GF-D8 (cell line): ENCODE data around the gene NPIPB6.
"Not testable (repeated sequence)": the region's sequence is repeated elsewhere in the genome, so short reads cannot be mapped to it uniquely, and the experiment has no call there.

Experiments
- DNase-seq: peaks from one replicate; lab custom pipeline; 2025; lab: John Stamatoyannopoulos, UW

Gene NPIPB6

GRCh38 chr16:28363408-28363807, at the start of gene NPIPB6:
TSS of gene NPIPB6 (minus strand) at chr16:28363508. CDS start at chr16:28362822, 686 bp downstream.
- DNase-seq: not testable (repeated sequence)

GRCh38 chr16:28403220-28404072, 40.1 kb upstream of the NPIPB6 start, which contains the start of gene EIF3CL:
TSS of gene EIF3CL (minus strand) at chr16:28403841. CDS start at chr16:28403618, 223 bp downstream.
- DNase-seq: not testable (repeated sequence)

- not testable (repeated sequence) for DNase-seq
Observed at GRCh38 chr16:28392054-28392453, 28.7 kb upstream of the NPIPB6 start.

- DNase-seq: not testable (repeated sequence)
Observed at GRCh38 chr16:28382177-28382867, 19.0 kb upstream of the NPIPB6 start.

- not testable (repeated sequence) for DNase-seq
Observed at GRCh38 chr16:28377822-28378221, 14.5 kb upstream of the NPIPB6 start.

GRCh38 chr16:28377108-28377625, 13.9 kb upstream of the NPIPB6 start:
- DNase-seq: not testable (repeated sequence)

GRCh38 chr16:28375115-28375514, 11.8 kb upstream of the NPIPB6 start:
- DNase-seq: not testable (repeated sequence)

- DNase-seq: not testable (repeated sequence)
Observed at GRCh38 chr16:28374281-28374680, 11.0 kb upstream of the NPIPB6 start.

GRCh38 chr16:28367926-28368325, 4.6 kb upstream of the NPIPB6 start:
- DNase-seq: not testable (repeated sequence)

GRCh38 chr16:28364268-28365173, 1.2 kb upstream of the NPIPB6 start:
- not testable (repeated sequence) for DNase-seq

- not testable (repeated sequence) for DNase-seq
Observed at GRCh38 chr16:28362600-28362999, 708 bp downstream of the NPIPB6 start.

GRCh38 chr16:28338230-28338629, 25.1 kb downstream of the NPIPB6 start:
- DNase-seq: not testable (repeated sequence)

GRCh38 chr16:28336940-28337710, 26.2 kb downstream of the NPIPB6 start:
- not testable (repeated sequence) for DNase-seq

- DNase-seq: not testable (repeated sequence)
Observed at GRCh38 chr16:28335678-28336077, 27.6 kb downstream of the NPIPB6 start.

GRCh38 chr16:28332632-28333031, 30.7 kb downstream of the NPIPB6 start:
- not testable (repeated sequence) for DNase-seq

GRCh38 chr16:28330981-28331380, 32.3 kb downstream of the NPIPB6 start:
- DNase-seq: not testable (repeated sequence)

- not testable (repeated sequence) for DNase-seq
Observed at GRCh38 chr16:28330232-28330631, 33.1 kb downstream of the NPIPB6 start.

- DNase-seq: no peak
Observed at GRCh38 chr16:28326881-28327610, 36.3 kb downstream of the NPIPB6 start.

- DNase-seq: no peak
Observed at GRCh38 chr16:28324887-28325279, 38.4 kb downstream of the NPIPB6 start.
